Activated CD4-positive, alpha-beta T cell treated with anti-CD3 and anti-CD28 coated beads for 4 hours (primary cell): ENCODE data around the gene ESYT2.

Experiments used
- DNase-seq, 2 donors: peaks; one replicate each; pipeline ENCODE4 v3.0.0-alpha.2; 2020

ESYT2 gene

DNA sequence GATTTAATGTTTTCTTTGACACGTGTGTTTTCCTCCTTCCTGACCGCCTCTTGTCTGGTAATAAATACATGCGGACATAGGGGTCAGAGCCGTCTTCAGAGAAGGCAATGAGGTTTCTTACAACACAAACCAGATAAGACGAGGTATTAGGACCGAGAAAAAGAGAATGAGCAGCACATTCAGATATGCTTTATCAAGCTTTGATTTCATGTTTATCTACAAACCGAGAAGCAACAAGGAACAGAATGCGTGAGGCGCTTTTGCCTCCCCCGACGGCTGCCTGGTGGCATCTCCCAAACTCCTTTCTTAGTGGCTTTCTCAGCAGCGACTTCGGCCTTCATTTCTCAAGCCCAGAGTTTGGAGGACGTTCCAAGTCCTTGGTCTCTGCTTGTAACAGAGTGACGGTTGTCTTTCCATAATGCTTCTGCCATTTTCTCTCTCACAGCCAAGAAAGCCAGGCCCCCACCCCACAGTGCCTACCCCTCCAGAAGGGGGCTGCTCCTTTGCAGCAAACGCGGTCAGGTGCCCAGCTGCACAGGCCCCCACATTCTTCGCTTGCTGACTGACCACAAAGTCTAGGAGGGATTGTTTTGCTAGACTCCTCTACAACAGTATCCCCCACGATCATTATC is 92.1 kb downstream of the ESYT2 start:
- no peak for DNase-seq

DNA sequence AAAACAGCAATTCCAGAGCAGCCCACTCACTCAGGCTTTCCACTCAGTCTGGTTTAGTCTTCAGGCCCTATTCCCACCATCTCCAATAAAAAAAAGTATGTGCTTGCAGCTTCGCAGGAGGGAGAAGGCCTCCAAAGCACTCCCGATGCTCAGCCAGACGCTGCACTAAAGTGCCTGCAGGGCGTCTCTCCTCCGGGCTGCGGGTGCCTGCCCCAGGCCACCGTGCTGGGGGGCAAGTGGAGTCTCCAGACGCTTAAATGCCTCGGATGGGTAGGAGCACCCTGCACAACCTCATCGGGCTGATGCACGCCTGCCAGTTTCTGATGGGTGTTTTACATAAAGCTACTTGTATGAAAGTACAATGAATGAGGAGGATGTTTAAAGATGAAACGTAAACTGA is 93.4 kb downstream of the ESYT2 start:
- DNase-seq: no peak

DNA sequence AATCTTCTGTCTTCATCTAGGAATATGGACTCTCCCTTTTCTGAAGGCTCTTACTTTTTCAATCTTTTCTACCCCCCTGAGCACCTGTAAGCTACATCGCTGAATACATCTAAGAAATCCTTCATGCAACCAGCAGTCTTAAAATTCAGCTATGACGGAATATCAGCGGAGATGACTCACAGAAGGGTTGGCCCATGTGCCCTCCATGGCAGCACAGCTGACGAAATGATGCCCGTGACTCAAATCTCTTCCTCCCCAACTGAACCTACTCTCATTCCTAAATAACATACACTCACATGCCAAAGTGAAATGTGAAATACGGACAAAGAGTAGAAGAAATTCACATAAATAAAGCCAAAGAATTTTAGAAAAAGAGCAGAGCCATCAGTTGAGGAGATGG is 94.4 kb downstream of the ESYT2 start:
- no peak for DNase-seq

DNA sequence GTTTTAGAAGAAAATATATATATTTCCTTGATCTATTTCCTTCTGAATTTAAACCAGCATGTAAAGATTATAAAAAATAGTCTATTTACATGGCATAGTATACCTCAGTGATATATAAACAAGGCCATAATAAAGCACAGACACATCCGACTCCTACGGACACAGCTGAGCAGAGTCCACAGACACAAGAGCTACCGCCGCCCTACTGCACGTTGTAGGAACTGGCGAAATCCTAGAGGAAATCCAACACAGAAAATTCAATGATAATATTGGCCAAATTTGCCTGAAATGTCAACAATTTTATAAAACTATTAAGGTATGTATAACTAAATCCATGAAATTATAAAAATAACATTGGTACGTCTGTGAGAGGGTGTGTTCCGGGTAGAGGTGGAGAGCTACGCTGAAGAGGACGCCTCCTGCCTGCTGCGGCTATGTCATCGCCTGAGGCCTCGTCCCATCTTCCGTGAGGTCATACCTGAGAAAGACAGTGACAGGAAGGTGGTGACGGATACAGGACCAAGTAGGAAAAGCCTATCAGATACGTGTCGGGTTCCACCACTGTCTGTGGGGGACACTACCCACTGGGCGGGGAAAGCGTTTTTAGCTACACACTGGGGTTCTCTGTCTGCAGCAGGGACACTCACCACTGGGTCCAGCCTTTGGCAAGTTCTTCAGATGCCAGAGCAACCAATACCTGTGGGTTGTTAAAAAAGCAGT is 95.4 kb downstream of the ESYT2 start:
- no peak for DNase-seq

DNA sequence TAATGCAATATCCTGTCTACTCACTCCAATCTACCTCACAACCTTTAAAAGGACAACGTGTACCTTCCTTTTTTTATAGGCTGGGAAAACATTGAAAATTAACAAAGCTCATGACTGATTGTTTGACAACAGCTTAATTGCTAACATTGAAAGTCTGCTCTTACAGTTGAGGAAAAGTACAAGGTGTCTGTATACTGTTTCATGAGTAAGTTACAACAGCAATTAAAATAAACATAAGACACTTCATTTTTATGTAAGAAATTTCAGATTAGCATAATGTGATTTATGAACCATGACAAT is 96.1 kb downstream of the ESYT2 start:
- no peak for DNase-seq

DNA sequence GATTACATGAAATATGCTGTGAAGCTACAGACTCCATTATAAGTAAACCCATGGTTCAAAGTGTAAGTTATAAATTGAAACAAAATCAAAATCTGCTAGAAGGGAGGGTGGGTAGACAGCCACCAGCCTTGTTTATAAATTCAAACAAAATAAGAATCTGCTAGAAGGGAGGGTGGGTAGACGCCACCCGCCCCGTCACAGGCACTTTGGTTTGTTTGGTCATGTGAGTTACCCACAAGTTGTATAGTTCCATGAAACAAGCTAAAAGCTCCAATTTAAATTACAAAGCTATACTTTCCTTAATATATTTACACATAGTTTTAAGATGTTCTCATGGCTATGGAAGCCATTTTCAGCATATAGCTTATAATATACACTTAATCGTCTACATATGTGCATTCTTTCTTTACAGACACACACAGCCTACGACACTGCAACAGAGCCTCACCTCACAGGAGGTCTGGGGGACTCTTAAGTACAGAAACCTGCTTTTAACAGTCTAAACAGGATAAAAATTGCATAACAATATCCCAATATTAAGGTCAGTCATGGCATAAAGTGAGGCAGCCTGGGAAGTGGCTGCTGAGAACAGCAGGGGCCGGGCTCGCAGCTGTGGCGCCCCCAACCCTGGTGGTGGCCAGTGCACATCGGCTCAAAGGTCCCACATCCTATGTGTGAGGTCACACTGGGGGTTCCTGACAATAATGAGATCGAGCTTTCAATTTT is 96.7 kb downstream of the ESYT2 start:
- no peak for DNase-seq

DNA sequence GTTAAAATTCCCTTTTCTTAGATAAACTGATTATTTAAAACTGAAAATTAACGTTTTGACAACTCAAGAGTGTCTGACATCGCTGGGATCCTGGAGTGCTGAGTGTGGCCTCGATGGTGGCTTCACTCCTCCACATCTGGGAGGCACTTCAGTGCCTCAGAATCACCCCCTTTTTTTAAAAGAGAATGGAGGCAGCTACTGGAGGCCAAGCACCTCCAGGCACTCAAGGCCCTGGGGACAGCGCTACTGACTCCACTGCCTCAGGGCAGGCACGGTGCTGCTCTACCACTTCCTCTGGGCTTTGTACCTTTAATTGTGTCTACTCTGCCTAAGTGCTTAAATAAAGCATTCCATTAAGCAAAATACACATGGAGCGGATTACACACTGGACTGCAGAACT is 97.5 kb downstream of the ESYT2 start:
- no peak for DNase-seq

DNA sequence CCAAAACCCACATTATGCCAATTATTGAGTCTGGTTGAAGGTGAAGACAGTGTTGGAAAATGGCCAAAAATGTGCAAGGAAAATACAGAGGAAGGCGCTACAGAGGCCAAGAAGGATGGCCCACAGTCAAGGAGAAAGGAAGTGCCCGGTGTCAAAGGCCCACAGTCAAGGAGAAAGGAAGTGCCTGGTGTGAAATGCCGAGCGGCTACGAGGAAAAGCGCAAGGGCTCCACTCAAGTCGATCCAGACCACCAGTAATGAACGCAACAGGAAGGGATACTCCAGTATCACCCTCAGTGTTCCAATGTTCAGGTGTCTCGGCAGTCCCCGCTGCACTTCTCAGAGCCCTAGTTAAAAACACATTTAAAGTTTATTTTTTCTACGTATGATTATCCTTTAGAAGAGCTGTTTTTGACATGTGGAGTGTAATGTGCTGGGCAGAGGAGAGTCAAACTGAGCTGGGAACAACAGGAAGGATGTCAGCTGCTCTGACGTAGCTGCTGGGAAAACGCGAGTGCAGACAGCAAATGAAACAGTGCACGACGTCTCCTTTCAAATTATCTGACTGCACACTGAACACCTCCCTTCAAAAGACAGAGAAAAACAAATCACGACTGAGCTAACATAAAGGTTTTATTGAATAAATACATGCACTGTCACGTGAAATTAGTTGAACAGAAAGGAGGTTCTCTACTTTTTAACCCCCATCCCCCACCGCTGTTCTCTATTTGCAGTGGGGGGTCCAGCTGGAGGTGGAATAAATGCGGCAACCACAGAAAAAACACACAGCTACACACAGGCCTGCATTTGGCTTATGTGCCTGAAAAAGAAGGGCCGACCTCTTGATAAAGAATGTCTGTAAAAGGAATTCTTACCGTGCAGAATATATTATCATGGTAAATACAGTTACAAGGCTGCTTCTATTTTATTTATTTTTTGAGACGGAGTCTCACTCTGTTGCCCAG is 98.6 kb downstream of the ESYT2 start:
- DNase-seq: no peak

DNA sequence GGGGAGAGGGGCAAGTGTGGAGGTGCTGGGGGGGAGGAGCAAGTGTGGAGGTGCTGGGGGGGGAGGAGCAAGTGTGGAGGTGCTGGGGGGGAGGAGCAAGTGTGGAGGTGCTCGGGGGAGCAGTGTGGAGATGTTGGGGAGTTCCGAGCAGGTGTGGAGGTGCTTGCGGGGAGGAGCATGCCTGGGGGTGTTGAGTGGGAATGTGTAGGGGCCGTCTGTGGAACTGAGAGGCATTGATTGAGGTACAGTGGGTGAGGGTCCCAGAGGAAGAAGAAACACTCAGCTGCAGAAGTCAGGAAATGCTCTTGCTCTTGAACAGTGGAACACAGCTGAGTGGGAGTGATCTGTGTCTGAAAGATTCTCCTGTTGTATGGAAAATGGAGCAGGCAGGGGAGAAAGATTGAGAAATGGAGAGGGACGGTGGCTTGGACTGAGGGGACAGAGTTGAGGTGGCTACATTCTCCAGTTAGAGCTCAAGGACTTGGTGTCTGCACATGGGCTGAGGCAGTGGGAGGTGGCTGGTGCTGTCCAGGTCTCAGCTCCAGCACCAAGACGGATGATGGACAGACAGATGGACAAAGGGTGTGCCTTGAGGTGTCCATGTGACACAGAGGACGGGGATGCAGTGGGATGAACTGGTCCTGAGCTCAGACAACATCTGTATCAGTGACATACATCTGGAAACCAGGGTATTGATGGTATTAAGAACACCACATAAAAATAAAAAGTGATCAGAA is 99.5 kb downstream of the ESYT2 start:
- no peak for DNase-seq

DNA sequence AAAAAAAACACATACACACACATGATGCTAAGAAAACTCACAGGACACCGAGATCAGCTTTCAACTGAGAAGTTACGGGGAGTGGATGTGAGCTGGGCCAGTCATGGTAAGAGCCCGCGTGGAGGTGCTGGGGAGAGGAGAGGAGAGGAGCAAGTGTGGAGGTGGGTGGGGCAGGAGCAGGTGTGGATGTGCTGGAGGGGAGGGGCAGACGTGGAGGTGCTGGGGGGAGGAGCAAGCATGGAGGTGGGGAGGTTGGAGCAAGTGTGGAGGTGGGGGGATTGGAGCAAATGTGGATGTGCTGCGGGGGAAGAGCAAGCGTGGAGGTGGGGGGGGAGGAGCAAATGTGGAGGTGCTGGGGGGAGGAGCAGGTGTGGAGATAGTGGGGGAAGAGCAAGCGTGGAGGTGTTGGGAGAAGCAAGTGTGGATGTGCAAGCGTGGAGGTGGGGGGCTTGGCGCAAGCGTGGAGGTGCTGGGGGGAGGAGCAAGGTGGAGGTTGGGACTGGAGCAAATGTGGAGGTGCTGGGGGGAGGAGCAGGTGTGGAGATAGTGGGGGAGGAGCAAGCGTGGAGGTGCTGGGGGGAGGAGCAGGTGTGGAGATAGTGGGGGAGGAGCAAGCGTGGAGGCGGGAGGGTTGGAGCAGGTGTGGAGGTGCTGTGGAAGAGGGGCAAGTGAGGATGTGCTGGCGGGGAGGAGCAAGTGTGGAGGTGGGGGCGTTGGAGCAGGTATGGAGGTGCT is 100.2 kb downstream of the ESYT2 start:
- DNase-seq: no peak

DNA sequence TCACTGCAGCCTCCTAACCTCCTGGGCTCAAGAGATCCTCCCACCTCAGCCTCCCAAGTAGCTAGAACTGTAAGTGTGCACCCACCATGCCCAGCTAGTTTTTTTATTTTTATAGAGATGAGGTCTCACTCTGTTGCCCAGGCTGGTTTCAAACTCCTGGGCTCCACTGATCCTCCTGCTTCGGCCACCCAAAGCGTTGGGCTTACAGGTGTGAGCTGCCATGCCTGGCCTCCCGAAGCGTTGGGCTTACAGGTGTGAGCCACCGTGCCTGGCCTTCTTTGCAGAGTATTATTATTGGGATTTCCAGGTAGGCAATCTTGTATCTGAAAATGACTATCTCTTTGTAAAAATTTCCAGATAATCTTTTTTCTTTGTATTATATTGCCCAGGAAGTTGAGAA is 101.6 kb downstream of the ESYT2 start:
- DNase-seq: no peak

DNA sequence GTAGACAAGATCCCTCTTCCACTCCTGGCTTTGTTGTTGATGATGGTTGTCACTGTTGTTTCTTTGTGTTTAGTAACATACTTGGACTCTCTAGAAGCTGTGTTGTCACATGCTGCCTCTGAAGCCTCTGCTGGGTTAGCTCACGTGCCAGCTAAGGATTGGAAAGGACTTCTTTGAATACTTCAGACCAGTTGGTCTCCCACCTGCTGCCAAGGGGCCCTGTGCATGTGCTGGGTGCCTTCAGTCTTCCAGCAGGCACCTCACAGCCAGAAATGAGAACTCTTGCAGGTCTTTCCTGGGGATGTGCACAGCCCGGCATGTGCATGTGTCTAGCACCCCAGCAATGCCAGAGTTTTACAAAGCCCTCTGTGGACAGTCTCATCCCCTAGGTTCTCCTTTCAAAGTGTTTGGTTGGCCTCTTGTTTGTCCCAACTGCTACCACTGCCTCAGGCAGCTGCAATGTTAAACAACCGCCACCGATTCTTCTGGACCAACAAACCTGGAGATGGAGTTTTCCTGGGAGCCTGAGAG is 103.0 kb downstream of the ESYT2 start:
- DNase-seq: no peak

DNA sequence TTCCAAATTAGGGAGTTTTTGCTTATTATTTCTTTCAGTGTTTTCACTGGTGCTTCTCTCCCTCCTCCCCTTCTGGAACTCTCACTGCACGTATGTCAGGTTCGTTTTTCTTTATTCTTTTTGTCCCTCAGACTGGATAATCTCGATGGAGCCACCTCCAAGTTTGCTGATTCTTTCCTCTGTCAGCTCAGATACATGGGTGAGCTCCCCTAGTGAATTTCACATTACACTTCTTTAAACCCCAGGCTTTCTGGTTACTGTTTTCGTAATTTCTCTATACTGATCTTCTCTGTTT is 103.9 kb downstream of the ESYT2 start:
- DNase-seq: no peak

DNA sequence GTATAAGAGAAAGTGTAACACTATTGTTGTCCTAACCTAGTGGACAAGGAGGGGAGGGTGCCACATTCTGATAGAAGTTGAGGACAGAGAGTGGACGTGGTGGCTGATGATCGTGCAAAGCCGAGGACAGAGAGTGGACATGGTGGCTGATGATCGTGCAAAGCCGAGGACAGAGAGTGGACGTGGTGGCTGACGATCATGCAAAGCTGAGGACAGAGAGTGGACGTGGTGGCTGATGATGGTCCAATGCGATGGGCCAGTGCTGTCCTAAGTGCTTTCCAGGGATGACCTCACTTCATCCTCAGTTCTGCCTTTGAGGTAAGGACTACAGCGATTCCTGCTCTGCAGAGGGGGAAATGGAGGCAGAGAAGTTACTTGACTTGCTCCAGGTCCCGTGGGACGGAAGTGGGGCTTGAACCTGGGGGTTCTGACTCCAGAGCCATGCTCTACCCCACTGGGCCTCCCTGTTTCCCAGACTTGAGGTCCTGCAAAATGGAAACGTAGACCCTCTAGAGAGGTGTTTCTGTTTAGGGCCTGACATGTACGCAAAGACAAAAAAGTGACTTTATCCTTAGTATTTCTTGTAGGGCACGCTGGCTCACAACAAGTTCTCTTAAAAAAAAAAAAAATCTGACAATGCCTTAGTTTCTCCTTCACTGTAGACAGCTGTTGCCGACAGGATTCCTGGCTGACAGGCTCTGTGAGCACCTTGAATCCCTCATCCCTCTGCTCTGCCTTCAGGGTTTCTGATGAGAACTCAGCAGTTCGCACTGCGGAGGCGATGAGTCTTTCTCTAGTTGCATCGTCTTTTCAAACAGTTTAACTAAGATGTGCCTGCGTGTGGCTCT is 104.4 kb downstream of the ESYT2 start:
- no peak for DNase-seq

DNA sequence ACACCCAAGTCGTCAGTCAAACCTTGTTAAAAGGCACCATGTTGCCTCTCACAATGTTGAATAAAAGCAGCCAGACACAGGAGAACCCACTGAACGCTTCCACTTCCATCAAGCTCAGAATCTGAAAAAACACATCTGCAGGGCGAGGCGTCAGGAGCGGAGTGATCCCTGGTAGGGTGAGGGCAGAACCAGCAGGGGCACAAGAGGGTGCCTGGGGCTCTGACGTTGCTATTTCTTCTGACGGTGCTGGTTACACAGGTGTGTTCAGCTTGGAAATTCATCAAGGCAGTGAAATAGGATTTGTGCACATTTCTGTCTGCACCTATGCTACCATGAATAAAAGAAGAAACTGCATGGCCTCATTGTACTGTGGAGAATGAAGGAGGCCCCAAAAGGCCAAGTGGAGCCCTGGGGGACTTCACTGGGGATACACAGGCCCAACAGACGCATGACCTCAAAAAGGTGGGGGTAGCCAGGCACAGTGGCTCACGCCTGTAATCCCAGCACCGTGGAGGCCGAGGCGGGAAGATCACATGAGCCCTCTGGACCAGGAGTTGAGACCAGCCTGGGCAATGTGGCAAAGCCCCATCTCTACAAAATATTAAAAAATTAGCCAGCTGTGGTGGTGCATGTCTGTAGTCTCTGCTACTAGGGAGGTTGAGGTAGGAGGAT is 105.5 kb downstream of the ESYT2 start:
- no peak for DNase-seq

DNA sequence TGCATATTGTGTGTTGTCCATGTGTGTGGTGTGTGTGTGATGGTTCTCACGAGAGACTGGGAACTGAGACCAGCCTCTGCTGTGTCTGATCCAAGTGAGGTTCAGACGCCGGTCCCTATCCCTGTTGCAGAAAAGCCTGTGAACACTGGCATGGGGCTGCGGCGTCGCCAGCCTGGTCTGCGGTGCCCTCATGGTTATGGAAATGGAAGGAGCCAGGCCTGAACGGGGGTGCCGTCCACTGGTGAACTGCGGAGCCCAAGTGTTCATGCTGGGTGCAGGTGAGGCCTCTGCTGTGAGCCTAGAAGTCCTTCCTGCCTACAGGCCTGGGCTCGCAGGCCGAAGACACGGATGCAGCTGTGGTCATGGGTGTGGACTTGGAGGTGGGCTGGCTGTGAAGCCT is 106.0 kb downstream of the ESYT2 start:
- no peak for DNase-seq

DNA sequence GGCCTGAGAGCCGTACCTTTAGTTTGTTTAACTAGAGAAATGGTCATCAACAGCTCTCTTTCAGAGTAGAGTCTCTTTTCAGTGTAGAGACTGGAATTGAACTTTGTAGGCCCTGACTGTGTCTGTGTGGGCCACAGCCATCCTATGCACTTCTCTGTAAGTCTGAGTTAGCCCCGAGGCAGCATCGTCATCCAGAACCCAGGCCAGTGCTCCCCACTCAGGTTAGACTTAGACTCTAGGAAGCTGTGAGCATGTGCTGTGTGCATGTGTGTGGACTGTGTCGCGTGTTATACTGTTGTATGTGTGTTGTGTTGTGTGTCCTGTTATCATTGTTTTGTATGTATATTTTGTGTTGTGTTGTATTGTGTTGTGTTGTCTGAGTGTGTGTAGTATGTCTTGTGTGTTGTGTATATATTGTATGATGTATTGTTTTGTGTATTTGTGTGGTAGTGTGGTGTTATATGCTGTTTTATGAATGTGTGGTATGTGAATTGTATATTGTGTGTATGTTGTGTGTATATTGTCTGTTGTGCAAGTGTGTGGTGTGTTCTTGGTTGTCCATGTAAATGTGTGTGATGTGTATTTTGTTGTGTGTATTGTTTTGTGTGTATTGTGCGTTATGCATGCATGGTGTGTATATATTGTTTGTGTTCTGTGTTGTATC is 106.6 kb downstream of the ESYT2 start:
- no peak for DNase-seq

DNA sequence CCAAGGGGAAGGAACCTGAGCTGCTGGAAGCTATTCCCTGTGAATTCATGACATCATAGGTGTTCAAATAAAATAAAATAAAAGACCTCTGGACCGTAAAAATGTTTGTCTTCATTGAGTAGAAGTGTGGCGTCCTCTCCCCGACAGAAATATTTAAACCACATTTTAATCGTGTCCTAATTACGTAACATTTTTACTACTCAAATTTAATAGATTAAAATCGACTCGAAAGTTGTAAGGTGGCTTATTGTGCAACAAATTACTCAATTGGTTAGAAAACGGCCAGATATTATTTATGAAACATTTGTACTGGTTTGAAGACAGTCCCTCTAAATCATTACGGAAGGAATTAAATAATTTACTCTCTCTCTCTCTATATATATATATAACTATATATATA is 109.2 kb downstream of the ESYT2 start:
- no peak for DNase-seq

DNA sequence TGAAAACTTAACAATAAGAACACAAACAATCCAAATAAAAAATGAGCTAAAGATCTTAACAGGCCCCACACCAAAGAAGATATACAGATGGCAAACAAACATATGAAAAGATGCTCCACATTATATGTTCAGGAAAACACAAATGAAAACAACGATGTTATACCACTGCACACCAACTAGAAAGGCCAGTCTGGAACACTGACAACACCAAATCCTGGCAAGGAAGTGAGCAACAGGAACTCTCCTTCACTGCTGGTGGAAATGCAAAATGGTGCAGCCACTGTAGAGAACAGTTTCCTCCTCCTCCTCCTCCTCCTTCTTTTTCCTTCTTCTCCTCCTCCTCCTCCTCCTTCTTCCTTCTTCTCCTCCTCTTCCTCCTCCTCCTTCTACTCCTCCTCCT is 112.5 kb downstream of the ESYT2 start:
- DNase-seq: no peak

DNA sequence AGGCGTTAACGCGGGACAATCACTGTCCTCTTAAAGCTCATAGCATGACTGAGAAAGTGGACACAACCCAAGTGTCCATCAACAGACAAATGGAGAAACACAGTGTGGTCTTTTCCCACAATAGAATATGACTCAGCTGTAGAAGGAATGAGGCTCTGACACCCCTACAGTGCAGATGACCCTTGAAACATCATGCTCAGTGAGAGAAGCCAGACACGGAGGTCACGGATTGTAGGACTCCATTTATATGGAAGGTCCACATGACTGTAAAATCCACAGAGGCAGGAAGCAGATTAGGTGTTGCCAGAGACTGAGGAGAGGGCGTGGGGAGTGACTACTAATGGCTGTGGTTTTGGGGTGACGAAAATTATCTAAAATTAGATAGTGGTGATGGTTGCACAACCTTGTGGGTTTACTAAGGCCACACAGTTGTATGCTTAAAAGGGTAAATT is 118.6 kb downstream of the ESYT2 start:
- DNase-seq: no peak
